ENCODE results near the gene SUPT4H1.
A peak's percentile ranks its signal among the peaks of the same experiment; 100 is the strongest.
"Not testable (repeated sequence)": the region's sequence is repeated elsewhere in the genome, so short reads cannot be mapped to it uniquely, and the experiment has no call there.

Gene SUPT4H1

GRCh38 chr17:58351831-58352595, at the start of gene SUPT4H1:
Gene SUPT4H1 (minus strand): TSS chr17:58352201. CDS start chr17:58352135, 66 bp downstream.
- DNase-seq, result peak; percentile 51 to 93 (median 80)

- DNase-seq, result no peak
Measured at GRCh38 chr17:58401287-58401686, 49.3 kb upstream of the SUPT4H1 start.

- DNase-seq, result no peak
Measured at GRCh38 chr17:58400826-58401225, 48.8 kb upstream of the SUPT4H1 start.

DNA sequence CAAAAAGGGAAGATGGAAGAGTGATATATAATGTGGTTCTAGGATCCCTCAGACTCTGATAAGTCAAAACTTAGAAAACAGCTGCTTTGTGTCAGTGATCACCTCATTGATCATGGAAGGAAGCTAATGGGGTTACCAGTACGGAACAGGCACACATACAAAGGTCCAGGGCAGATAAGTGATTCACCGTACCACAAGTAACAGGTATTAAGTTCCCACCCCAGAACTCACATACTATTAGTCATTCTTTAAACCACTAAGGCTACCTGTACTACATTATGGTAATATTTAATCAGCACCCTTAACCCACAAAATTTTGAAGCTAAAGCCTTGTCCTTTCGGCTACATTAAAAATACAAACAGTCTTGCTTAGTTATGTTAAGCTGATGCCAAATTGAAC, 48.0 kb upstream of the SUPT4H1 start:
- DNase-seq, result no peak

GRCh38 chr17:58398574-58399266, 46.7 kb upstream of the SUPT4H1 start:
- no peak for DNase-seq

DNA sequence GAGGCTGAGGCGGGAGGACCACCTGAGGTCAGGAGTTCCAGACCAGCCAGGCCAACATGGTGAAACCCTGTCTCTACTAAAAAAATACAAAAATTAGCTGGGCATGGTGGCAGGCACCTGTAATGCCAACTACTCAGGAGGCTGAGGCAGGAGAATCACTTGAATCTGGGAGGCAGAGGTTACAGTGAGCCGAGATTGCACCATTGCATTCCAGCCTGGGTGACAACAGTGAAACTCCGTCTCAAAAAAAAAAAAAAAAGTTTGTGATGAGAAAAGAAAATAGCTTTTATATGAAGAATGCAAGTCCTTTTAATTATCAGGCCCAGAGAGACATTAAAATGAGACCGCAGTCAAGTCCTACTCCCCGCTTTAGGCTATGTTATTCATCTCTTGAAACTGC, 45.4 kb upstream of the SUPT4H1 start:
- not testable (repeated sequence) for DNase-seq

DNA sequence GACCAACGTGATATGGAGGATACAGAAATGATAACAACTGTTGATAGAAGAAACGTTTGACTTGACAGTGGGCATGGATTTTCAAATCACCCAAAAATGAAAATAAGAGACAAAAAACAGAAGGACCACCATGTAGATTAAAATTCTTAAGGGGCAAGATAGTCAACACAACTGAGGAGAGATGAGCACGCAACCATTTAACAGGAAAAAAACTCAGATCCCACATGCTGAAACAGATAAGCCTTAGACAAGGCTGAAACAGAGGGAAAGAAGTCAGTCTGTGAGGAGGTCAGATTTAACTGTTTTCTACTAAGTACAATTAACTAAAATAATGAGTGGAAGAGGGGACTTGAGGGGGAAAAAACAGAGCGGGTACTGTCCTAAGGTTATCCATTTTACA, 44.2 kb upstream of the SUPT4H1 start:
- DNase-seq, result no peak

DNA sequence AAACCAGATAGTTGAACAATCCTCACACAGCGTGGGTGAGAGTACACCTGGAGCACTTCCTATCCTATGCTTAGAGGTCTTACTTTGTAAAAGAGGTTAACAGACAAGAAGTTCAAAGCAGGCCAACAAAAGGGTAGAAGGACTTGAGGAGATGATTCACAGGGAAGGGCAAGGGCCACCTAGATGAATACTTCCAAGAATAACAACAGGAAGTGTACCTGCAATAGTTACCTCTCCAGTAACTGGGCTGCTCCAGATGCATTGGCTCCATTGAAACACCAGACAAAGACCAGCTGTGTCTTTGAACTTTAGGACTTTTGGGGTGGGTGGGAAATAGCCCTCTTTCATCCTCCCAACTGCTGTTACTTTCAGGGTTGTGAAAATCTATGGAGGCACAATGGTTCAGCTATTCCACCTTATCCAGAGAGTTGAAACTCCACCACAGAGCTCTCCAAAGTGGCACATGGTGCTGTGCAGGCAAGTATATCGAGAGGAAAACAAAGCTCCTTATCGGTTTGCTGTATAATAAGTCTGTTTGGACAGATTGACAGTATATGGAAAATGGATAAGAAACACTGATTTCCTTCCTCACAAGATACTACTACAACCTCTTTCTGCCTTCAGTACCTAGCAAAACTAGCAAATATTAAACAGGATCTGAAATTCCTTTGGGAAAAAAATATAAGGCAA, 42.7 kb upstream of the SUPT4H1 start:
- no peak for DNase-seq

DNA sequence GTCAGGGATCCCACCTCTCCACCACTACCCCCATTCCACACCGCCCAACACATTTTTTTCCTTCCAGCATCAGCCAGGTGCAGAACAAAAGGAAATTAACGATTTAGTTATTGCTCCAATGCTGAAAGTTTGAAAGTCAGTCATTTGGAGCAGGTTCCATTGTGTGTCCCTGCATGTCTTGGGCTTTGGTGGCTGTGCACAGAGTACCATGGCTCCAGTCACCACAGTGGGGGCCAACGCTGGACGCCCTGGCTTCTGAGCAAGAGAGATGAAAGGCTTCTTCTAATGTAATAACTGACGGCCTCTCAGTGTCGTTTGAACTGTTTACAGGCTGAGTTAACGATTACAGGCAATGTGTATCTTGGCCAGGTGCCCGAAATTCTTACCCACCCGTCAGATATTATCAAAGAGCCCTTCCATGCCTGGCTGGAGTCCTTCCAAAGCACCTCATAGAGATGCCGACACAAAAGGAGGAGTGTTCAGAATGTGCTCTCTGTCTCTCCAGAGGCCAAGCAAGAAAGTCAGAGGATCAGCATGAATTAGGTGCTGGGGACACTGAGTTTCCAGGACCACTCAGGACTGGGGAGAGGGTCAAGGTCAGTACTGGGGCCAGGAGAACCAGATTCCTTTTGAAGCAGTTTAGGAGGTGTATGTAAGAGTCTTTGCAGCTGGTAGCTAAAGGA, 39.4 kb upstream of the SUPT4H1 start:
- DNase-seq, result peak in 1 of 51 donors; percentile 12

GRCh38 chr17:58390884-58391283, 38.9 kb upstream of the SUPT4H1 start:
- DNase-seq, result no peak

GRCh38 chr17:58388302-58389190, 36.5 kb upstream of the SUPT4H1 start:
- no peak for DNase-seq

GRCh38 chr17:58387834-58388233, 35.8 kb upstream of the SUPT4H1 start:
- no peak for DNase-seq

GRCh38 chr17:58386708-58387107, 34.7 kb upstream of the SUPT4H1 start:
- DNase-seq, result no peak

DNA sequence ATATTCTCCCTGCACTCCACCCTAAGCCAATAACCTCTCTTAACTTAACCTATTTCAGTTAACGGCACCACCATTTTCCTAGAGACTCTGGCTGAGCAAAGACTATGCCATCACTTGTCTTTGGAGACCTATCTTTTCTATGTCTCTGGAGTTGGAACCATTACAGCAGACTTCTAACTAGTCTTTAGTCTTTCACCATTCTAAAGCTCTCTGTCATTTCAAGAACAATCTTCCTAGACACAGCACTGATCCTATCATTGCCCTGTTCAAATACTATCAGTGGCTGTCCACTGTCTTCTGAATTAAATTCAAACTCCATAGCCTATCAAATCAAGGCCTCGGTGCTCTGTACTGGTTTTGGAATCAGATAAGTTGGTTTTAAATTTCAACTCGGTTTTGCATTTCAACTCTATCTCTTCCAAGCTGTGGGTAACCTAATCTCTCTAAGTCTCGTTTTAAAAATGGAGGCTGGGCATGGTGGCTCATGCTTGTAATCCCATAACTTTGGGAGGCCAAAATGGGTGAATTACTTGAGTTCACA, 33.4 kb upstream of the SUPT4H1 start:
- no peak for DNase-seq

DNA sequence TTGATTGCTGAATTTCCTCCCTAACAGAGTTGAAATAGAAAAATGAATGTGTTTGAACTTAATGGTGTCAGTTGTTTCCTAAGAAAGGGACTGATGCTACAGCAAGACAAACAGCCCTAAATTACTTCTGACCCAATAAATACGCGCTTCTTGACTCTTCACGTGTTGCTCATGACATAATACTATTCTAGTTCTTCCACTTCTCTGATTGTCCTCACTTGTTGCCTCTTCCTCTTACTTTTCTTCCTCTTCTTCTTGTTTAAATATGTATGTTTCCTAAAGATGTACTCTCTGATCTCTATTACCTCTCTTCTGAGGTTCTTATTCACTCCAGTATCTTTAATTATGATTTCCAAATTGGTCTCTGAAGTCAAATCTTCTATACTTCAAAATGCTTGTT, 32.9 kb upstream of the SUPT4H1 start:
- no peak for DNase-seq

DNA sequence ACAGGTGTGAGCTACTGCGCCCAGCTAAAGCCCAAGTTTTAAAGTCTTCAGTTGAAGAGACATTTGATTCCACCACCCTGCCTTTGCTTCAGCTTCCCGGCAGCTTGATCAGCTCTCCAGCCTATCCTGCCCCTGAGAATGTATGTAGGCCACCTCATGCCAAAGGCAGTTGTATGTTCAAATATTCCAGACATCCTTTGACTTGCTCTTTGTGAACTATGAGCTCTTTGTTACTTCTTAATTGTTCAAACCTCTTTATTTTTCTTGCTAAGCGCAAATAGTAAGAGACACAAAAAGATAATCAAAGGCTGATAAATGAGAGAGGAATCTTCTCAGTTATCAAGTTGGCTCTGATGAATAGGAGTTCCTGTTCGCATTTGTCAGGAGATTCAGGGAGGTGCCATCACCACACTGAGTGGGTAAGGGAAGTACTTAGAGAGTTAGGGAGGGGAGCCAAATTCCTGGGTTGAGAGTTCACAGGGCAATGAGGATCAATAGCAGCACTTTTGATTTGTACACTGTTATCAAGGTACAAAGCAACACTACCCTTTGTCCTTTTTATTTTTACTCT, 32.0 kb upstream of the SUPT4H1 start:
- no peak for DNase-seq

DNA sequence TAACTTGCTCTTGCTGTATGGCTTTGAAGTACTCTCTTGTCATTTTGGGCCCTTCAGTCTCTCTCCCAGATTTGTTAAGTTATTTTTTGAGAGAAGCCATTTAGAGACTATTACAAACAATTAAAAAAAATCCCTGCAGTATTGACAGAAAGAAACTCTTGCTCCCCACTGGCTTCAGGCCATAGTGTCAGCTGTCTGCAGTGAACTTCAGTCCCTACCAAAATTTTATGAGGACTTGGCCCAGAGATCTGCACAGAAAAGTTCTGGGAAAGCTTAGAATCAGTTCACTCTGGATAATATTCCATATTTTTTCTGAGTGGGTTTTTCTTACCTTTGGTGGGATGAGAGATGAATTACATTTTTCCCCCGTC, 30.9 kb upstream of the SUPT4H1 start:
- DNase-seq, result no peak

GRCh38 chr17:58382108-58382871, 30.3 kb upstream of the SUPT4H1 start:
- no peak for DNase-seq

Data from hypothalamus (tissue), 51 donors.